IPS DF 4.7 (cell line): Measurements from ENCODE around the gene ALOX15B.
"Not testable (repeated sequence)": the region's sequence is repeated elsewhere in the genome, so short reads cannot be mapped to it uniquely, and the experiment has no call there.

Experiments used
- DNase-seq: peaks from one replicate; pipeline ENCODE4 v3.0.0-alpha.2; 2013; ENCODE audit warnings: low spot score; ENCODE audit errors: extremely low read depth

The ALOX15B gene

DNA sequence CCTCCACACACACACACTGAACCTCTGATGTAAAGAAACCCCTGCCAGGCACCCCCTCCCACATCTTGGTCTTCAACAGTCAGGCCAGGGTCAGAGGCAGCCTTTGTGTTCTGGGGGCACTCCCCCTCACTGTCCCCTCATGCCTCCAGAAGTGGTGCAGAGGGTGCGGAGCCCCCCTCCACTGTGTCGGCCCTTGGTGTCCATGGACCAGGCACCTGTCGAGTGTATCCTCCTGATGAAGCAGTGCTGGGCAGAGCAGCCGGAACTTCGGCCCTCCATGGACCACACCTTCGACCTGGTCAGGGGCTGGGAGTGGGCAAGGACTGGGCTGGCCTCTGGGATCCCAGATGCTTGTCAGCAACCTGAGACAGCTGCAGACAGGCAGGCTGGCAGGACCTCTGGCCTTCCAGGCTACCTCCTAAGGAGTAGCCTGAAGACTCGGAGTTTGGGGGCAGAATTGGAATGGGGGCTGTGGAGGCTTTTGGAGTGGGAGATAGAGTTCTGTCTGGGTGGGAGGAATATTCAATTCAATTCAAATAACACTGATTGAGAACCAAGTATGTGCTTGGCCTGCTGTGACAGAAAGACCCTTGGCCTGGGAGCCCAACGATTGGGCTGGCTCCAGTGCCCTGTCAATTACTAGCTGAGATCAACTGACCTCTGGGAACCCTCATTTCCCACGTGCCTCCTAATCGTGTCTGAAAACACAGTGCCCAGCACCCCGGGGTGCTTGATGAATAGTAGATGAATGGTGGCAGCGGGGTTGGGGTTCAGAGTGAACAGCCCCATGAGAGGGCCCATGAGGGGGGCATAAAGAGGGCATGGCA, 24.9 kb upstream of the ALOX15B start:
- no peak for DNase-seq

DNA sequence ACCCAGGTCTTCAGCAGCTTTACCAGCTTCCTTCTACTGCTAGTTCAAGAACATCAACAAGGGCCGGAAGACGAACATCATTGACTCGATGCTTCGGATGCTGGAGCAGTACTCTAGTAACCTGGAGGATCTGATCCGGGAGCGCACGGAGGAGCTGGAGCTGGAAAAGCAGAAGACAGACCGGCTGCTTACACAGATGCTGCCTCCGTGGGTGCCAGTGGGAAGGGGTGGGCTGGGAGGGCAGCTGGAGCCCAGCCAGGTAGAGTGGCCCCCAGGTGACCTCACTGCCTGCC, 24.4 kb upstream of the ALOX15B start:
- no peak for DNase-seq

- DNase-seq, result no peak
Observed at GRCh38 chr17:8015236-8015956, 23.5 kb upstream of the ALOX15B start.

GRCh38 chr17:8015957-8016631, 22.8 kb upstream of the ALOX15B start:
- no peak for DNase-seq

DNA sequence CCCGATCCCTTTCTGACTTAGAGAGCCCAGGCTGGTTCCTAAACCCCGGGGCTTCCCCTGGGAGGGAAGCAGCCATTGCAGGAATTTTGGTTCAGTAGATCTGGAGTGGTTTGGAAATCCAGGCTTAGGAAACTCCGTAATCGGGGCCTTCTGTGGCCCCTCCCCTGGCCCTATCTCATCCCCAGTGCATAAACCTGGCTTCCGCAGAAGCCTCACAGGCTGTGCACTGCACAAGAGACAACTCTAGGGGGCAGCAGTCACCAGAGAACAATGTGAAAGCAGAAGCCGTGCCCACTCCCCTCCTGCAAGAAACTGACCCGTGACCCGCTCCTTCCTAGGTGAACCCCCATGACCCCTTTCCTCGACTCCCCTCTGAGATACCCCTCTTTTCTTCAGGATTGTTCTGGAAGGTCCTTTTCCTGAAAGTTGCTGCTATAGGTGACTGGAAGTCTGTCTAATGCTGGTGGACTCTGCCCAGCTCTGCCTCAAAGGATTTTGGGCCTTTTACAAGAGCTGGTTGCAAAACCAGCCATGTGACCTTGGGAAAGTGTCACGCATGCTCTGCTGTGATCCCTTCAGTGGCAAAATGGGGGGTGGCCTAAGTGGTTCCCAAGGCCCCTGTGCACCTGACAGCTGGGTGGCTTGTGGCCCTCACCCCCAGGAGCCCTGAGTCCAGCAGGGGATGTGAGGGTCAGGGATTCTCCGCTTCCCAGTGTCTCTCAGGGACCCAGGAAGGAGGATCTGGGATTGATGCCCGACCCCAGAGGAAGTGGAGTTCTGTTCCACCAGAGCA, 22.0 kb upstream of the ALOX15B start:
- DNase-seq, result no peak

- no peak for DNase-seq
Observed at GRCh38 chr17:8018436-8018835, 20.4 kb upstream of the ALOX15B start.

GRCh38 chr17:8019166-8019565, 19.7 kb upstream of the ALOX15B start:
- no peak for DNase-seq

DNA sequence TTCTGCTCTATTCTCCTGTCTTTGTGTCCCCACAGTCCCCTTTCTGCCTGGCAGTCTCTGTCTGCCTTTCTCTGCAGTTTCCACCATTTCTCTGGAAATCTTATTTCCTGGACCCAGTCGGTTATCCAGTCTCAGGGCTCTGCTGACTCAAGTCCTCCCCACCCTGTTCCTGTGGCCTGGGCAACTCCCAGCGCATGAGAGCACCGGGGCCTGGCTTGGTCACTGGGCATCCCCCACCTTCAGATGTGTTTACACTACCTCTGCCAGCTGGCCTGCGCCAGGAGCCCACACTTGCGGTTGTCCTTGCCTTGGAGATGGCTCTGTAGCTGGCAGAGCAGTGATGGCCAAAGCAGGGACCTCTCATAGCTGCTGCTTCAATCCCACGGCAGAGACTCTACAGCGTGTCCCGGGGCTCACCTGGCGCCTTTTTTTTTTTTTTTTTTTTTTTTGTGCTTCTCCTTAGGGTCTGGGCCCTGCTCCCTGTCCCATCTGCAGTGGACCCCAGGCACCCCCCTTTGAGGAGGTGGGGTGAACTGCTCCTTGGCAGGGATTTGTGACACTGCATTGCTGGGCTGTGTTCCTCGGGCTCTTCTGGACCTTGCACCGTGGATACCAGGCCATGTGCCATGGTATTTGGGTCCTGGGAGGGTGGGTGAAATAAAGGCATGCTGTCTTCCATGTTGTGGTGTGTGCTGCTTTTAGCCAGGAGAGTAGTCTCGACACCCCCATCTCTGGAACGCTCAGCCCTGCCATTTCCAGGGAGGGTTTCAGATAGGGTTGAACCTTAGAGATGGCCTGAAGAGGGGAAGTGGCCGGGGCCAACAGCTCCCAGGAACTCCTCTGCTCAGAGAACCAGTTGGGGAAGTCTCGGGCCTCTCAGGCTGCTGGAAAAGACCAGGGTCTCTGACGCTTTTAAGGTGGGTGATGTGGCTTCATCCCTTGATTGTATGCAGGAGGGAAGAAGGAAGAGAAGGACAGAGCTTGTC, 18.9 kb upstream of the ALOX15B start:
- DNase-seq, result no peak

DNA sequence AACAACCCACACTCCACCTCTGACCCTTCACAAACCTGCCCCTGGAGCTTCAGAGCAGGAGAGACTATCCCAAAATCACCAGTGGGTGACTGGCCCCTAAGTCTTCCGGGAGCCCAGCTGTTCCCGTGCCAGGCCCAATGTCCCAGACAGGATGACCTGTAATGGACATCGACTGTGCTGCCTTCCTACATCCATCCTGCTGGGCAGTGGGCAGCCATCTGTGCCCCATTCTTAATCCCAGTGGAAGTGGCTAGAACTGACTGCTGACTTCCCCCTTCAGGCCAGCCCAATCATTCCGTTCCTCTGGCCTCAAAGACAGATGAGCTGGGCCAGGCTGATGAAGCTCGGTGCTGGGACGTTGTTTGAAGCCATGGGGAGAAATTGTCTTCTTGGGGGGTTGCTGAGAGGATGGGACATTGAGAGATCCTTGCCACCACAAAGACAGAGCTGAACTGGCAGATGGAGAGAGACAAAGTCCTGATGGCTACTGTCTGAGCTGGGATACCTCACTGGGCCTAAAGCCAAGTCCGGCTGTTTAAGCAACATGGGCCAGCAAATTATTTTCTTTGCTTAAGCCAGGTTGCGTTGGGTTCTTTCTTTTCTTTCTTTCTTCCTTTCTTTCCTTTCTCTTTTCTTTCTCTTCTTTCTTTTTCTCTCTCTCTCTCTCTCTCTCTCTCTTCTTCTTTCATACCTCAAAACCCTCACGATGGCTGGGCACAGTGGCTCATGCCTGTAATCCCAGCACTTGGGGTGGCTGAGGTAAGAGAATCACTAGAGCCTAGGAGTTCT, 17.9 kb upstream of the ALOX15B start:
- DNase-seq, result no peak

- DNase-seq, result no peak
Observed at GRCh38 chr17:8021565-8022359, 17.1 kb upstream of the ALOX15B start.

DNA sequence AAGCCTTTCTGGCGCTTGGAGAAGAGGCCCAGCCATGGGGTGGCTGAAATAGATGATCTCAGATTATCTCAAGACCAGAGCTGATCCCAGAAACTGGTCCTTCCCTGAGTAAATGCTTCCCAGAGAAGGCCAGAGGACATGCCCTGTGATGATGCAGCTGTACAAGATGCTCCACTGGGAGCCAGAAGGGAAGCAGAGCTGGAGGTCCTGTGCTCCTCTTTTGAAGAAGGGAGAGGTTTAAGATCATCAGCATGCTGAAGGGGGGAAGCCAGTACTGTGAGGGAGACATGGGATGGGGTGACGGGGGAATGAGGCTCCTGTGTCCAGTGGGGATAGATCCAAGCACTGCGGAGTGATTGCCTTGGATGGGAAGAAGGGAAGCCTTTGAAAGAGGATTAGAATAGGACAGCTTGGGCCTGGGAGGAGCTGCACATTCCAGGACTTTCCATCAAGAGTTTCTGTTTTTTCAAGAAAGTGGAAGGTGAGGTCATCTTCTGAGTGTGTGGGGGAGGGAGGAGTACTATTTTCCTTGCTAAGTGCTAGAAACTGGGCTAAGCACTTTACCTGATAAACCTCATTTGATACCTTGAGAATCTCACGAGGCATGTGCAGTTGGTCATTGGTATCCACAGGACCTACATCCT, 16.4 kb upstream of the ALOX15B start:
- no peak for DNase-seq

DNA sequence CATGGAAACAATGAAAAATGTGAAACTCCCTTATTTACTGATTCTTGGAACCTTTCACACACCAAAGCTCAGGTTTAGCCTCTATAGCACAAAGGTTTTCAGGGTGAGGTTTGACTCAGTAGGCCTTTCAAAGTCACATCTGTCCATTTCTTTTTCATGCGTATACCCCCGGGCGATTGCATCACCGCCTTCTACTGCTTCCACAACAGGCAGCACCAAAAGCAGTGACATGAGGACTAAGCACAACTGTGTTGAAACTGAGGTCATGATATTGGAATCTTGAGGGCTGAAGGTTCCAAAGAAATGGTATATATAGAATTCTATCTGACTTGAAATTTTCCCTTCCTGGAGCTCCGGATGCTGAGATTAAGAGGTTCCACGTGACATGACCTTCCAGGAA, 14.7 kb upstream of the ALOX15B start:
- DNase-seq, result not testable (repeated sequence)

- DNase-seq, result no peak
Observed at GRCh38 chr17:8025176-8025911, 13.5 kb upstream of the ALOX15B start.

- no peak for DNase-seq
Observed at GRCh38 chr17:8029121-8029520, 9.7 kb upstream of the ALOX15B start.

DNA sequence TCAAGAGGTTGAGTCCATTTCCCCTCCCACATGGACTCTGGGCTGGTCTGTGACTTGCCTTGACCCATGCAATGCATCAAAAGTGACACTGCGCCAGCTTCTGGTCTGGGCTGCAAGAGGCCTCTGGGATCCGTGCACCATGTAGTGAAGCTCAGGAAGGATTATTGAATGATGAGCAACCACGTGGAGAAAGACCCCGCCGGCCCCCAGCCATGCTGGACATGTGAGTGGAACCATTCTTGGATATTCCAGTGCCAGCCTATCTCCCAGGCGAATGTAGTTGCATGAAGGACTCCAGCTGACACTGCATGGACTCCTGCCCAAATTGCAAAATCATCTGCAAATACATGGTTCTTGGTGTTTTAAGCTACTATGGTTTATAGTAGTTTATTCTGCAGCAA, 7.6 kb upstream of the ALOX15B start:
- no peak for DNase-seq

- no peak for DNase-seq
Observed at GRCh38 chr17:8031950-8032349, 6.9 kb upstream of the ALOX15B start.

DNA sequence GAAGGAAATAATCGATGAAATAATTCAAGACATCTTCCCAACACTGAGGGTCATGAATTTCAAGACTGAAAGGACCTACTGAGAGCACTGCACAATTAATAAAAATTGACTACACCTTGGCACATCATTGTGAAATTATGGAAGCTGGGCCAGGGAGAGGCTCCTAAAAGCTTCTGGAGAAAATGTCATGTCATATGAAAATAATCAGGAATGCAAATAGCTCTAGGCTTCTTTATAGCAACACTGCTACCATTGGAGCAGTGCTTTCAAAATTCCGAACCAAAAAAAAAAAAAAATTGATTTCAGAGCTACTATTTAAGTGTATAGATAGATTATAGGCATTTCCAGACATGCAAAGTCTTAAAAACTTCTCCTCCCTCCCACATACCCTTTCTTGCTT, 6.4 kb upstream of the ALOX15B start:
- no peak for DNase-seq
